Stimulated activated CD4-positive, alpha-beta T cell treated with anti-CD3 and anti-CD28 coated beads, Interleukin-2, amount 100 ng/mL, for 24 hours (primary cell): Measurements from ENCODE around the gene GOLPH3.
"Not testable (repeated sequence)": the region's sequence is repeated elsewhere in the genome, so short reads cannot be mapped to it uniquely, and the experiment has no call there.

Experiments
- DNase-seq, 2 donors: peaks; one replicate each; pipeline ENCODE4 v3.0.0-alpha.2; 2020

The GOLPH3 gene

DNA sequence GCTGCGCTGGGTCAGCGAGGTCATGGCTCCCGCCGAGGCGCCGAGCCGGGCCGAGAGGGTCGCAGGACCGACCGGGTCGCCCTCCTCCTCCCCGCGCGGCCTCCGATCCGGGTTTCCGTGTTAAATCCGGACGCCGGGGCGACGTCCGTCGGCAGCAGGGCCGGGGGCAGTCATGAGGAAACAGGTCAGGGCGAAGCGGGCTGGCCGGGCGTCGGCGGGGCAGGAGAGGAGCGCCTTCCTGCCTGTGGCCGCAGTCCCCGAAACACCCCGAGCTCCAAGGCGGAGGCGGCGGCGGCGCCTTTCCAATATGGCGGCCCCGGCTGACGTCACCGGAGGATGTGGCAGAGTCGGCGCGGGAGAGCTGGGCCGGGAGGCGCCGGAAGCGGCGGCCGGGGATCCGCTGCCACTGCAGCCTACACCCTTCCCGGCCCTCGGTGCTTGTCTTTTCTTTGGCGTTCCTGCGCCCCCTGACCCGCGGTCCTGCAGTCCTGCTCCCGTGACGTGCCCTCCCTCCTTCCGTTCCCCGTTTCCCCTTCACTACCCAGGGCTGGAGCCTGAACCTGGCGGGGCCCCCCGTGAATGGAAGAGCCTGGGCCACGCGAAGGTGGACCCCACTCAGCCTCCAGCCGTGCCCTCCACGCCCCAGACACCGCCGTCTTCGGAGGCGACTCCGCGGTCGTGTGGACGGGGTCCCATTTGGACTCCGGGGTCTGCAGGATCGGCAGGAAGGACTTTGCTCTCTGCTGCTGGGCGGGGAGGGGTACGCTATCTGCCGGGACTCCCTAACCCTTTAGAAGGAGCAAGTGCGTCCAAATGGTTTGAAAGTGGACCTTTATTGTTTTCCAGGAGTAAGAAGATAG is at the start of gene GOLPH3:
GOLPH3 (minus strand) TSS at position 309 of the 860 bp plus-strand sequence; CDS start at position 24, 285 bp downstream.
- peak; percentile 93 to 96 for DNase-seq

GRCh38 chr5:32222723-32223470 is 48.8 kb upstream of the GOLPH3 start:
- DNase-seq = no peak

DNA sequence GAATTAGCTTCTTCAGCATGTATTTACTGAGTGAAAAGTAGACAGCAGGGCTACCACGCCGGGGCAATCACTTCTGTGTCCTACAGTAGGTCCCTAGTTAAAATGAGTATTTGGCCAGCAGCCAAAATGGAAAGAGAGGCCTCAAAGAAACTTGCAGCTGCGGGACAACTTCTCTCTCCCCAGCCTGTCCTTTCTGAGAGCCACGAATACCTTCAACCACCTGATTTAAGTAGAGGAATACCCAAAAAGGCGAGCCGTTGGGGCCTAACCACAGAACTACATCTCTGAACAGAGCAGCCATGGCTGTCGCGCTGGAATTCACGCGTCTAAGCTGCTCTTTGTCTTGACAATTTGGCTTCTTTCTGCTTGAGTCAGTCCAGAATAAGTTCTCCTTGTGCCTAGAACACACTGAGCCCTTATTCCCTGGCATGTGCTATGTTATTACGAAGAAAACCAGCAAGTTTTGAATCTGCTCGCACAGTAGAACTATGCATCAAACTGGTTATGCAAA is 43.8 kb upstream of the GOLPH3 start:
- no peak for DNase-seq

DNA sequence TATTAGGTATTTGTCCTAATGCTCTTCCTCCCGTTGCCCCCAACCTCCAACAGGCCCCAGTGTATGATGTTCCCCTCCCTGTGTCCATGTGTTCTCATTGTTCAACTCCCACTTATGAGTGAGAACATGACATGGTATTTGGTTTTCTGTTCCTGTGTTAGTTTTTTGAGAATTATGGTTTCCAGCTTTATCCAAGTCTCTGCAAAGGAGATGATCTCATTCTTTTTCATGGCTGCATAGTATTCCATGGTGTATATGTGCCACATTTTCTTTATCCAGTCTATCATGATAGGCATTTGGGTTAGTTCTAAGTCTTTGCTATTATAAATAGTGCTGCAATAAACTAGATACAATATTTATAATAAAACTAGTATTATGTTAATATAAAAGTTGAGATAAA is 40.2 kb upstream of the GOLPH3 start:
- DNase-seq = not testable (repeated sequence)

DNA sequence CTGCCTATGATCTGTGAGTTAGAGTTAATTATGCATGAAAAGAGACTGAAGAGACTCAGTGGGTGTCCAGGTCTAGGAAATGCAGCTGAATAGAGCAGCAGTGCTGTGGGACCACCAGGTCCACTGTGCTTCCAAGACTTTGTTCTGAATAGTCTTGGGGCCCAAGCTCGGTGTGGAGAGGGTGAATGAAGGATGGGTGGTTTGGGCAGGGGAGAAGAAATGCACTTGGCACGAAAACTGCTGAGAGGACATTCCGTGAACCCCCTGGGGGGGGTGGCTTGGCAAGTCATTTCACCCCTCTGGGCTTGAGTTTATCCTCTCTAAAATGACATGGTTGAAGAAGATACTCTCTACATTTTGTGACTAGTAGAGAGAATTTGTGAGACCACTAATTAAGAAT is 36.0 kb upstream of the GOLPH3 start:
- no peak for DNase-seq

DNA sequence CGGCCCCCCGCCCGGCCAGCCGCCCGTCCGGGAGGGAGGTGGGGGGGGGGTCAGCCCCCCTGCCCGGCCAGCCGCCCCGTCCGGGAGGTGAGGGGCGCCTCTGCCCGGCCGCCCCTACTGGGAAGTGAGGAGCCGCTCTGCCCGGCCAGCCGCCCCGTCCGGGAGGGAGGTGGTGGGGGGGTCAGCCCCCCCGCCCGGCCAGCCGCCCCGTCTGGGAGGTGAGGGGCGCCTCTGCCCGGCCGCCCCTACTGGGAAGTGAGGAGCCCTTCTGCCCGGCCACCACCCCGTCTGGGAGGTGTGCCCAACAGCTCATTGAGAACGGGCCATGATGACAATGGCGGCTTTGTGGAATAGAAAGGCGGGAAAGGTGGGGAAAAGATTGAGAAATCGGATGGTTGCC is 34.7 kb upstream of the GOLPH3 start:
- not testable (repeated sequence) for DNase-seq

DNA sequence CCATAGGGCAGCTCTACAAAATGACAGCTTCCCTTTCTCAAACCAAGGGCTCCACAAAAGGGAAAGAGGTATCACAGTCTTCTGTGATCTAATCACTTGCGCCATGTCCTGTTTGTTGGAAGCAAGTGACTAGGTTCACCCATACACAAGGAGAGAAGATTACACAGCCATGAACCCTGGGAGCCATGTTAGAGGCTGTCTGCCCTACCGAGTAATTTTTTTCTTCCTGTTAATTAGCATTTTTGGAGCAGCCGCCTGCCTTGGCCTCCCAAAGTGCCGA is 33.2 kb upstream of the GOLPH3 start:
- DNase-seq = no peak

DNA sequence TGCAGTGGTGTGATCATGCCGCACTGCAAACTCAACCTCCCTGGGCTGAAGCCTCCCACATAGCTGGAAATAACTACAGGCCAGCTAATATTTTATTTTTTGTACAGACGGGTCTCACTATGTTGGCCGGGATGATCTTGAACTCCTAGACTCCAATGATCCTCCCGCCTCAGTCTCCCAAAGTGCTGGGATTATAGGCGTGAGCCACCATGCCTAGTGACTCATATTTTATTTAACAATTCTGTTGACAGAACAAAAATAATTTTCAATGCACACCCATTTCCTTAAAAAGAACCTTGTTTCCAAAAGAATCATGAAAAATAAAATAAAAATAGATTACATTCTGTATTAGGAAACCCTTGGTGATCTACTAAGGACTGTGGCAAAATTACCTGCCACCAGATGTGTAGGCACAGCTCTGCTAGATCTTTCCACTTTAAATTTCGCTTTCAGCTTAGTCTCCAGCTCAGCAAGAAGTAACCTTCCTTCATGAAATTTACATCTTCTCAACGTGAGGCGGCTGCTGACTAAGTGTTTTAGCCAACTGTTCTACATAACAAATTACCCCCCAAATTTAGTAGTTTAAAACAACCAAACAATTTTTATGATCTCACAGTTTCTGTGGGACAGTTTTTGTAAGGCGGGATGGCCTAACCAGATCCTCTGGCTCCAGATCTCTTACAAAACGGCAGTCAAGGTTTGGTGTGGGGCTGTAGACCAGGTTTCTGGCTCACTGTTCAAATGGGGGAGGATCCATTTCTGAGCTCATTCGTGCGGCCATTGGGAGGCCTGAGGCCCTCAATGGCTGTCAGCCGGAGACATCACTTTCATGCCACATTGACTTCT is 32.6 kb upstream of the GOLPH3 start:
- DNase-seq = no peak

DNA sequence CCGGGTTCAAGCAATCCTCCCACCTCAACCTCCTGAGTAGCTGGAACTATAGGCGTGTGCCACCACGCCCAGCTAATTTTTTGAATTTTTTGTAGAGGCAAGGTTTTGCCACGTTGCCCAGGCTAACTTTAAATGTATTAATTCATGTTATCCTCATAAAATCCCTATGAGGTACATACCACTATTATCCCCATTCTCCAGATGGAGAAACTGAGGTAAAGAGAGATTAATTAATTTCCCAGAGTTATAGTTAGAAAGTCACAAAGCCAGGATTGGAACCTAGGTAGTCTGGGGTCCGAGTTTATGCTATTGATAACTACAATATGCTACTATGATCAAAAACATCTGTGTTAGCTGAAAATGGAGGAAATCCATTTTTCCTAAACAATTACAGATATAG is 31.9 kb upstream of the GOLPH3 start:
- no peak for DNase-seq

GRCh38 chr5:32202394-32202793 is 28.3 kb upstream of the GOLPH3 start:
- no peak for DNase-seq

DNA sequence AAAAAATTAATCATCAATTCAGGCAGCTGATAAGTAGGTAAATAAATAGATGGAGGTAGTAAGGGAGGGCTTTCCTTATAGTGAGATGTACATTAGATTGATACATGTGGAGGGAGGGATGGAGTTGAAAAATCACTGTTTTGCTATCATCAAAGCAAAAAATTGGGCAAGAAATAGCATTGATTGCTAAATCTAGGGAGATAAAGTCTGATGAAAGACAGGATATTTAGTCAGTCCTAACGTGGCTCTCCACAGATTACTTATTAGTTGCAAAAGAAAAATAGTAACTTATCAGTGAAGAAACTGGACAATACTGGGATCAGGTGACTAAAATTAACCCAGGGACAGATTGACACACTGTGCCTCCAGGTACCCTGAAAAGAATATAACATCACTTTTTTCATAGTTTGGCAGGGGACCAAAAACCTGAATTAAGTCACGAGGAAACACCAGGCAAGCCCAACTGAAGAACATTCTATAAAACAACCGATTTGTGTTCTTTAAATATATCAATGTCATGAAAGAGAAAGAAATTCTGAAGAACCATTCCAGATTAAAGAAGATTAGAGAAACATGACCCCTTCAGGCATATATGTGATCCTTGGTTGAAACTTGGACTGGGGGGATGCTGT is 27.1 kb upstream of the GOLPH3 start:
- DNase-seq = no peak

- DNase-seq = no peak
Measured at GRCh38 chr5:32197032-32197431, 22.9 kb upstream of the GOLPH3 start.

GRCh38 chr5:32195265-32195664 is 21.1 kb upstream of the GOLPH3 start:
- no peak for DNase-seq

DNA sequence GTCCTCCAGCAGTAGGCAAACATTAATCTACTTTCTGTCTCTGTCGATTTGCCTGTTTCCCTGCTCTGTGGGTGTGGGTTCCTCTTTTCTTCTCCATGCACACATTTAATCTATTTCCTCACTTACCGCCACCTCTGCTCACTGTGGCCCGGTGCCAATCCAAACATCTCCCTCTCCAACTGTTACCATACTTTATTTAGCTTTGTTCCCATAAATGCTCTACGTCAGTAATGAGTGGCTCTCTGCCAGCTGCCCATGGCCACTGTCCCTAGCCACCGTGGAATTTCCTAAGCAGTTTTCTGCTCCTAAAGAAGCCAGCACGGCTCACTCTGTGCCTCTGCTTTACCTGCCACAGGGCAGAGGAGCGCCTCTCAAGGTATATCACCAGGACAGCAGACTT is 19.5 kb upstream of the GOLPH3 start:
- no peak for DNase-seq

GRCh38 chr5:32190095-32190494 is 16.0 kb upstream of the GOLPH3 start:
- DNase-seq = no peak

DNA sequence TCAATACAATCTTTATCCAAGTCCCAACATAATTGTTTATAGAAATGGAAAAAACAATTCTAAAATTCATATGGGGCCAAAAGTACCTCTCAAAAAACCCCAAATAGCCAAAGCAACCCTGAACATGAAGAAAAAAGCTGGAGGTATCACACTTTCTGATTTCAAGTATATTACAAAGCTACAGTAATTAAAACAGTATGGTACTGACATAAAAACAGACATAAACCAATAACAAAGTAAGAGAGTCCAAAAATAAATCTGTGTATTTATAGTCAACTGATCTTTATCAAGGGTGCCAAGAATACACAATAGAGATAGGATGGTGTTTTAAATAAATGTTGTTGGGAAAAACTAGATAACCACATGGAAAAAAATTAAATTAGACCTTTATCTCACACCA is 13.6 kb upstream of the GOLPH3 start:
- no peak for DNase-seq

DNA sequence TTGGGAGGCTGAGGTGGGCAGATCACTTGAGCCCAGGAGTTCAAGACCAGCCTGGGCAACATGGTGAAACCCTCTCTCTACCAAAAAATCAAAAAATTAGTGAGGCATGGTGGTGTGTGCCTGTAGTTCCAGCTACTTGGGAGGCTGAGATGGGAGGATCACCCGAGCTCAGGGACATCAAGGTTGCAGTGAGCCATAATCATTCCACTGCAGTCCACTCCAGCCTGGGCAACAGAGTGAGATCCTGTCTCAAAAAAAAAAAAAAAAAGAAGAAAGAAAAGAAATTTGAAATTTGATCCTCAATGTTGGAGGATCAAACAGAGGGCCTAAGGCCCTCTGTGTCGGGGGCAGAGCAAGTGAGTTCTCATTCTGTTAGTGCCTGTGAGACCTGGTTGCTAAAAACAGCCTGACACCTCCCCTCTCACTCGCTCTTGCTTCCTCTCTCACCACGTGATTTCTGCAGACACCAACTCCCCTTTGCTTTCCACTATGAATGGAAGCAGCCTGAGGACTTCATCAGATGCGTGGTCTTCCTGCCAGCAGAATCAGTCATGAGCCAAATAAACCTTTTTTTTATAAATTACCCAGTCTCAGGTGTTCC is 8.4 kb upstream of the GOLPH3 start:
- no peak for DNase-seq

DNA sequence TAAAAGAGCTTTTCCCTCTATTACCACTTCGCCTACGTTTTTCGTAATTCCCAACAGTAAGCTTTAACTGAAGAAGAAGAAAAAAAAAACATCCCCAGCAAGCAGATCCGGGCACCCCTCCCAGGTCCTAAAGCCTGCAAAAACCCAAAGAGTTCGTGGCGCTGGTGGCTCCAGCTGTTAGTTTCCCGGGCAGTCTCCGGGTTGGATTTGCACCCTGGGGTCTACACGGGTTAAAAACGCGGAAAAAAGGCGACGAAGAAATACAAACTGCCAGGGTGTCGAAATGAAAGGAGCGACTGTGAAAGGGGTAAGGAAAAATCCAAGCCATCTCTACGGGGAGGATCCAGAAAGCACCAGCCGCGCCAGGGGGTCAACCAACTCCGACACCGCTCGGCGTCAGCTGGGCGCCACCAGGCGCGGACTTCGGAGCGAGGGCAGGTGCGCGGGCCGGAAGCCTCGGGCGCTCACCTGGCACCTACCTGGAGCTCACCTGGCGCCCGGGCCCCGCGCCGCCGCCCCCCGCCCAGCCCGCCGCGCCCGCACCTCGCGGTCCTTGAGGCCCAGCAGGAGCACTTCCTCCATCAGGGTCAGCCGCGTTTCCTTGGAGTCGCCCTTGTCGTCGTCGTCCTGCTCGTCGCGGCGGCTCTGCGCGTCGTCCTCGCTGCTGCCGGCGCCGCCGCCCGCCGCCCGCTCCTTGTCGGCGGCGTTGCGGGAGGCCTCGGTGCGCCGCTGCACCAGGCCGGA is 680 bp downstream of the GOLPH3 start:
- peak; percentile 39 to 46 for DNase-seq

DNA sequence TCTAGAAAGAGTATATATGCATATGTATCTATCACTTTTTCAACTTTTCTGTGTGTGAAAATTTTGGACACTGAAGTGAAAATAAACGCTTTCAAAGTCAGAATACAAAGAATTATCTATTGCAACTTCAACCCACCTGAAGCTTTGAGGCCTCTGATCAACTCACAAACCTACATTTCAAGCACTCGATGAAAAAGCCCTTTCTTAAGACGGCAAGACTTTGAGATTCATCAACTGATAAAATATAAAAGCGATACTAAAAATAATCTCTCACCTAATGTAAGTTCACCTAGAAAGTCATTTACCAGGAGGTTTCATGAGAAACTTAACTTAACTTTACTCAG is 1.2 kb downstream of the GOLPH3 start:
- DNase-seq = no peak

DNA sequence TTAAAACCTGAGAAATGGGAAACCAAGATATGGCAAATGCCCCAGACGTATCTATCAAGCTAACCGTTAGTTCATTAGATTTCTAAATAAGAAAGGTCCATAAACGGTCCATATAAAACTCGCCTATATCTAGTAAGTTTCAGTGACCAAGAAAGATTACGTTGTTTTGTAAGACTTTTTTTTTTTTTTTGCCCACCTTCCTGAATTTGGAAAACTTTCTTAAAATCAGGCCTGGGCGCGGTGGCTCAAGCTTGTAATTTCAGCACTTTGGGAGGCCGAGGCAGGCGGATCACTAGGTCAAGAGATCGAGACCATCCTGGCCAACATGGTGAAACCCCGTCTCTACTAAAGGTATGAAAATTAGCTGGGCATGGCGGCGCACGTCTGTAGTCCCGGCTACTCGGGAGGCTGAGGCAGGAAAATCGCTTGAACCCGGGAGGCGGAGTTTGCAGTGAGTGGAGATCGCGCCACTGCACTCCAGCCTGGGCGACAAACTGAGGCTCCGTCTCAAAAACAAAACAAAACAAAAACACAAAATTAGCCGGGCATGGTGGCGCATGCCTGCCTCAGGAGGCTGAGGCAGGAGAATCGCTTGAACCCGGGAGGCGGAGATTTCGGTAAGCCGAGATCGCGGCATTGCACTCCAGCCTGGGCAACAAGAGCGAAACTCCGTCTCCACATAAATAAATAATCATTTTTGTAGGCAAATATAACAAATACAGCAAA is 1.8 kb downstream of the GOLPH3 start:
- DNase-seq = peak; percentile 32 to 34
